H9 (cell line): Measurements from ENCODE around the gene GALNT16. TPM values are rescaled to one million over a fixed set of nuclear protein-coding genes. Genes with fewer than 3 reads are reported as not detected.

Experiments used
- DNase-seq: peaks from one replicate; pipeline ENCODE4 v3.0.0-alpha.2; 2017
- H2AFZ ChIP-seq: one replicate; pipeline ENCODE4 v1.6.1; 2013; ENCODE audit warnings: mild to moderate bottlenecking, low read length, control low read depth, moderate library complexity
- H2AK5ac ChIP-seq: 2 replicates; pipeline ENCODE4 v1.6.1; 2013; ENCODE audit warnings: low read length, control low read depth, mixed read lengths; ENCODE audit not compliant: insufficient read length
- H2BK120ac ChIP-seq: one replicate; pipeline ENCODE4 v1.6.1; 2013; ENCODE audit warnings: low read depth, mild to moderate bottlenecking, low read length, control low read depth, inconsistent platforms; ENCODE audit not compliant: poor library complexity, severe bottlenecking
- H2BK12ac ChIP-seq: 2 replicates; pipeline ENCODE4 v1.6.1; 2013; ENCODE audit warnings: low read length, control low read depth, mixed read lengths, low read depth; ENCODE audit not compliant: insufficient read length
- H2BK15ac ChIP-seq: 2 replicates; pipeline ENCODE4 v1.6.1; 2013; ENCODE audit warnings: low read depth, low read length, control low read depth
- H2BK20ac ChIP-seq: one replicate; pipeline ENCODE4 v1.6.1; 2013; ENCODE audit warnings: low read depth, mild to moderate bottlenecking, low read length, control low read depth, inconsistent platforms; ENCODE audit not compliant: poor library complexity, severe bottlenecking
- H2BK5ac ChIP-seq: 2 replicates; pipeline ENCODE4 v1.6.1; 2013; ENCODE audit warnings: low read length, control low read depth, mixed read lengths; ENCODE audit not compliant: insufficient read length
- H3K14ac ChIP-seq: 2 replicates; pipeline ENCODE4 v1.6.1; 2013; ENCODE audit warnings: low read length, control low read depth; ENCODE audit not compliant: insufficient read depth
- H3K18ac ChIP-seq: 2 replicates; pipeline ENCODE4 v1.6.1; 2013; ENCODE audit warnings: low read depth, mild to moderate bottlenecking, mixed read lengths, low read length, control low read depth; ENCODE audit not compliant: insufficient read length
- H3K23ac ChIP-seq: 2 replicates; pipeline ENCODE4 v1.6.1; 2013; ENCODE audit warnings: low read length, control low read depth, mixed read lengths, low read depth; ENCODE audit not compliant: insufficient read length
- H3K23me2 ChIP-seq: 2 replicates; pipeline ENCODE4 v1.6.1; 2013; ENCODE audit warnings: low read depth, mild to moderate bottlenecking, mixed read lengths, low read length, control low read depth; ENCODE audit not compliant: insufficient read length, poor library complexity, severe bottlenecking
- H3K27ac ChIP-seq: 2 replicates; pipeline ENCODE4 v1.5.1; 2013; ENCODE audit warnings: low read length, control low read depth, mixed read lengths, low read depth; ENCODE audit not compliant: insufficient read length
- H3K27me3 ChIP-seq: 2 replicates; pipeline ENCODE4 v1.6.1; 2013; ENCODE audit warnings: low read length, control low read depth, inconsistent platforms; ENCODE audit not compliant: insufficient read depth
- H3K4ac ChIP-seq: 2 replicates; pipeline ENCODE4 v1.6.1; 2013; ENCODE audit warnings: low read depth, mild to moderate bottlenecking, control low read depth, inconsistent platforms, low read length, moderate library complexity
- H3K4me1 ChIP-seq: 2 replicates; pipeline ENCODE4 v1.6.1; 2013; ENCODE audit warnings: low read length, control low read depth, inconsistent platforms; ENCODE audit not compliant: insufficient read depth
- H3K4me2 ChIP-seq: 2 replicates; pipeline ENCODE4 v1.6.1; 2013; ENCODE audit warnings: low read length, control low read depth, mixed read lengths; ENCODE audit not compliant: insufficient read length, insufficient read depth
- H3K56ac ChIP-seq: 2 replicates; pipeline ENCODE4 v1.6.1; 2013; ENCODE audit warnings: low read depth, mild to moderate bottlenecking, mixed read lengths, low read length, control low read depth; ENCODE audit not compliant: insufficient read length
- H3K79me1 ChIP-seq: 2 replicates; pipeline ENCODE4 v1.6.1; 2013; ENCODE audit warnings: low read depth, mild to moderate bottlenecking, moderate library complexity, low read length, control low read depth, inconsistent platforms; ENCODE audit not compliant: insufficient read depth, poor library complexity, severe bottlenecking
- H3K79me2 ChIP-seq: 2 replicates; pipeline ENCODE4 v1.6.1; 2013; ENCODE audit warnings: low read length, control low read depth, inconsistent platforms; ENCODE audit not compliant: insufficient read depth
- H3K9ac ChIP-seq: 2 replicates; pipeline ENCODE4 v1.6.1; 2013; ENCODE audit warnings: low read length, control low read depth, mixed read lengths; ENCODE audit not compliant: insufficient read length; ENCODE audit errors: extremely low read depth
- H3K9me3 ChIP-seq: one replicate; pipeline ENCODE4 v1.6.1; 2013; ENCODE audit warnings: low read depth, low read length, inconsistent platforms; ENCODE audit not compliant: control insufficient read depth
- H3T11ph ChIP-seq: one replicate; pipeline ENCODE4 v1.6.1; 2013; ENCODE audit warnings: mild to moderate bottlenecking, low read length, control low read depth, inconsistent platforms
- H4K20me1 ChIP-seq: one replicate; pipeline ENCODE4 v1.6.1; 2013; ENCODE audit not compliant: control insufficient read depth, insufficient read length, insufficient read depth
- H4K5ac ChIP-seq: 2 replicates; pipeline ENCODE4 v1.6.1; 2013; ENCODE audit warnings: low read depth, mild to moderate bottlenecking, mixed read lengths, low read length, control low read depth; ENCODE audit not compliant: insufficient read length
- H4K8ac ChIP-seq: replicated peaks from 2 replicates; pipeline ENCODE4 v1.6.1; 2013; ENCODE audit warnings: low read length, control low read depth, mixed read lengths, low read depth; ENCODE audit not compliant: insufficient read length
- H4K91ac ChIP-seq: 2 replicates; pipeline ENCODE4 v1.6.1; 2013; ENCODE audit warnings: low read depth, mild to moderate bottlenecking, moderate library complexity, mixed read lengths, low read length, control low read depth; ENCODE audit not compliant: insufficient read length
- H3K27ac Mint-ChIP-seq, 3 experiments: 2 replicates in 2 of 3; 3 replicates in 1 of 3; pipeline ENCODE4 v1.8.0; 2020 to 2021; ENCODE audit warnings: mixed read lengths in 3 of 3, mild to moderate bottlenecking in 1 of 3, moderate library complexity in 1 of 3
- H3K27me3 Mint-ChIP-seq: 2 replicates; pipeline ENCODE4 v1.8.0; 2021; ENCODE audit warnings: low read depth, mild to moderate bottlenecking, moderate library complexity, mixed read lengths
- H3K36me3 Mint-ChIP-seq, 3 experiments: 2 replicates in 2 of 3; 3 replicates in 1 of 3; pipeline ENCODE4 v1.8.0; 2020 to 2021; ENCODE audit warnings: low read depth in 3 of 3, mixed read lengths in 3 of 3; ENCODE audit not compliant: insufficient read depth in 1 of 3
- H3K4me1 Mint-ChIP-seq, 2 experiments: 2 replicates each; pipeline ENCODE4 v1.8.0; 2020; ENCODE audit warnings: mixed read lengths in 2 of 2
- H3K4me3 Mint-ChIP-seq, 2 experiments: 2 replicates in 1 of 2; 3 replicates in 1 of 2; pipeline ENCODE4 v1.8.0; 2020 to 2021; ENCODE audit warnings: mild to moderate bottlenecking in 2 of 2, mixed read lengths in 2 of 2, moderate library complexity in 1 of 2
- H3K9me3 Mint-ChIP-seq, 2 experiments: 2 replicates in 1 of 2; 3 replicates in 1 of 2; pipeline ENCODE4 v1.8.0; 2020; ENCODE audit warnings: mild to moderate bottlenecking in 2 of 2, mixed read lengths in 2 of 2, moderate library complexity in 1 of 2
- CTCF ChIP-seq: fragments of 200-600 bp; sonication (generic); conservative IDR thresholded peaks from 3 replicates; pipeline ENCODE4 v1.8.0; 2021; ENCODE audit warnings: antibody characterized with exemption, mild to moderate bottlenecking
- WGBS: extraction: QIAGEN DNeasy Blood & Tissue Kit; methylation state at CpG from one replicate; pipeline ENCODE4 v1.1.7; 2013; ENCODE audit warnings: missing lambda C conversion rate, low lambda C conversion rate, mixed read lengths; ENCODE audit not compliant: insufficient read length; ENCODE audit errors: extremely low coverage; 5-methylcytosine and 5-hydroxymethylcytosine counted together
- total RNA-seq: library from RNA; stranded (reverse); gene quantifications from 2 replicates; pipeline ENCODE4 v1.2.1, GENCODE V29; 2021

GALNT16 gene
- total RNA-seq, 1 experiment from 2014 or later, result 2.3 TPM

- H3K4me3 Mint-ChIP-seq, result no peak overlapping the region
- no peak overlapping the region for H3K4me2 ChIP-seq
- TF ChIP-seq CTCF, result no peak
- no peak overlapping the region for H4K8ac ChIP-seq
- peaks cover 23 to 28% of the 10 kb centered on the region in 2 experiments for H3K4me1 Mint-ChIP-seq
- H3T11ph ChIP-seq, result no peak overlapping the region
- peaks cover 14% of the 10 kb centered on the region for H3K79me1 ChIP-seq
- no peak overlapping the region for H4K5ac ChIP-seq
- H3K9me3 ChIP-seq, result no peaks in the 10 kb centered on the region
- H2BK15ac ChIP-seq, result no peak overlapping the region
- no peak overlapping the region for H3K27ac ChIP-seq
- peaks cover 64 to 90% (median 88%) of the 10 kb centered on the region in 3 experiments; a peak in 6 of 7 replicates for H3K36me3 Mint-ChIP-seq
- no peak overlapping the region for H3K56ac ChIP-seq
- H3K79me2 ChIP-seq, result peaks cover 48% of the 10 kb centered on the region; the same call in 1 of the 2 replicates
- no peak overlapping the region for H3K18ac ChIP-seq
- H2AK5ac ChIP-seq, result no peak overlapping the region
- H2BK5ac ChIP-seq, result no peak overlapping the region
- WGBS, result no CpG with 5 or more reads among the region's 3 CpGs
- H3K4ac ChIP-seq, result no peak overlapping the region
- no peak overlapping the region for H3K23ac ChIP-seq
- no peak overlapping the region for H2BK12ac ChIP-seq
- H4K20me1 ChIP-seq, result no peaks in the 10 kb centered on the region
- no peaks in the 10 kb centered on the region for H3K4me1 ChIP-seq
- no peak overlapping the region for H3K14ac ChIP-seq
- no peak overlapping the region for H2AFZ ChIP-seq
- H3K27ac Mint-ChIP-seq, result peak overlapping the region in 2 of 3 experiments; percentile 67 to 75; a peak in 3 of 7 replicates
- H3K23me2 ChIP-seq, result peaks cover 5% of the 10 kb centered on the region
- H3K9me3 Mint-ChIP-seq, result no peaks in the 10 kb centered on the region
- H3K27me3 ChIP-seq, result no peaks in the 10 kb centered on the region
- no peak overlapping the region for H3K9ac ChIP-seq
- no peaks in the 10 kb centered on the region for H3K27me3 Mint-ChIP-seq
- no peak overlapping the region for H2BK120ac ChIP-seq
- no peak for DNase-seq
- no peak overlapping the region for H2BK20ac ChIP-seq
- H4K91ac ChIP-seq, result no peak overlapping the region
Observed at GRCh38 chr14:69392481-69392880, 132.5 kb downstream of the GALNT16 start.
